ENCODE measurements around the gene PLCXD3. TPM values are rescaled to one million over a fixed set of nuclear protein-coding genes. Genes with fewer than 3 reads are reported as not detected.

Gene PLCXD3
- total and polyA plus RNA-seq, 2 of the 8 experiments (the other 6 are each of a cell fraction or from before 2014, with no cell fraction given), result 0.03 to 0.07 TPM

GRCh38 chr5:41445937-41446563 lies 64.4 kb downstream of the PLCXD3 start:
- H3K36me3 ChIP-seq (ENCODE audit: control insufficient read depth in 2 of 4, insufficient read depth in 4 of 4, low read length in 3 of 4), result no peaks in the 10 kb centered on the region
- POLR2A ChIA-PET (ENCODE audit: partially characterized antibody), result interaction anchor here (0.6 kb wide), 1 partner anchor 135 kb away, joined by 3 read pairs; no protein-coding TSS in a partner anchor

More at GRCh38 chr5:41445937-41446563, 64.4 kb downstream of the PLCXD3 start:
- Histone ChIP-seq H3K23ac (ENCODE audit: insufficient read length) (no peak overlapping the region), H3K23me2 (ENCODE audit: low read depth, low read length) (no peaks in the 10 kb centered on the region), H2BK5ac (ENCODE audit: low read depth, low read length) (no peak overlapping the region), H2AK5ac (ENCODE audit: low read depth, low read length) (no peak overlapping the region), H3K9me3 (ENCODE audit: insufficient read depth in 2 of 2, low read depth in 1 of 2, low read length in 1 of 2) (no peaks in the 10 kb centered on the region), H3K56ac (replicated peaks; ENCODE audit: insufficient read length, low read depth, low read length) (no peak overlapping the region), H3K4me1 (replicated peaks in 1 of 4; ENCODE audit: control insufficient read depth in 3 of 4, insufficient read depth in 4 of 4, low read length in 3 of 4) (no peaks in the 10 kb centered on the region), H3K27me3 (replicated peaks in 1 of 4; ENCODE audit: control insufficient read depth in 3 of 4, extremely low read depth in 1 of 4, insufficient read depth in 3 of 4, low read length in 3 of 4) (no peaks in the 10 kb centered on the region), H4K5ac (ENCODE audit: insufficient read length, low read depth, low read length) (no peak overlapping the region), H4K8ac (ENCODE audit: extremely low read depth, insufficient read depth, low read length) (no peak overlapping the region), H3K18ac (ENCODE audit: extremely low read depth, low read length) (no peak overlapping the region), H2BK12ac (ENCODE audit: low read depth, low read length) (no peak overlapping the region), H3K79me1 (ENCODE audit: low read depth, low read length) (no peaks in the 10 kb centered on the region), H3K14ac (ENCODE audit: insufficient read length) (no peak overlapping the region), H2BK20ac (ENCODE audit: low read length) (no peak overlapping the region), H2BK120ac (replicated peaks; ENCODE audit: low read depth, low read length) (no peak overlapping the region), H4K20me1 (replicated peaks in 1 of 2; ENCODE audit: control insufficient read depth in 1 of 2, insufficient read depth in 2 of 2, low read length in 2 of 2) (no peaks in the 10 kb centered on the region), H3K4me3 (ENCODE audit: extremely low read depth in 1 of 4, insufficient read depth in 2 of 4, low read depth in 3 of 4, low read length in 4 of 4) (no peak overlapping the region), H3K4me2 (ENCODE audit: insufficient read depth in 1 of 2, low read depth in 2 of 2, low read length in 2 of 2) (no peak overlapping the region), H3K27ac (ENCODE audit: low read depth, low read length) (no peak overlapping the region), H2BK15ac (ENCODE audit: low read length) (no peak overlapping the region), H4K91ac (replicated peaks; ENCODE audit: insufficient read length, low read length) (no peak overlapping the region), H3K9ac (replicated peaks in 1 of 4; ENCODE audit: extremely low read depth in 1 of 4, low read depth in 3 of 4, low read length in 3 of 4) (no peak overlapping the region), H2AFZ (ENCODE audit: low read length) (no peak overlapping the region), H3K4ac (replicated peaks; ENCODE audit: insufficient read length, low read depth, low read length) (no peak overlapping the region), H3K79me2 (ENCODE audit: control insufficient read depth in 1 of 2, insufficient read depth in 2 of 2, low read length in 2 of 2) (no peaks in the 10 kb centered on the region)
- FAIRE-seq (no peak), DNase-seq (ENCODE audit: low read depth in 1 of 2, low spot score in 2 of 2) (no peak)
- 87% methylated on average over 13 of the region's 16 CpGs; no CpG with 5 or more reads in 1 of the 2 experiments for WGBS, 2 experiments (ENCODE audit: extremely low coverage in 1 of 2, insufficient coverage in 1 of 2, insufficient read length in 1 of 2, insufficient replicate concordance in 2 of 2, low coverage in 1 of 2, low lambda C conversion rate in 2 of 2, missing lambda C conversion rate in 1 of 2)
- TF ChIP-seq SAP30 (IDR thresholded peaks at IDR 0.05; ENCODE audit: insufficient read depth, insufficient replicate concordance, low read length), result no peak
- TF ChIP-seq ATF2 (IDR thresholded peaks at IDR 0.05; ENCODE audit: low read length), result no peak
- TF ChIP-seq KDM5A (IDR thresholded peaks at IDR 0.05; ENCODE audit: low read length), result no peak
- no peak for TF ChIP-seq FOSL1 (IDR thresholded peaks at IDR 0.05; ENCODE audit: insufficient read depth, low read depth, low read length)
- no peak for TF ChIP-seq POLR2A (IDR thresholded peaks at IDR 0.05; ENCODE audit: control extremely low read depth in 1 of 2, low read depth in 2 of 2, low read length in 2 of 2)
- no peak for TF ChIP-seq CBX8 (IDR thresholded peaks at IDR 0.05; ENCODE audit: borderline replicate concordance, low read depth, low read length)
- TF ChIP-seq KDM4A (IDR thresholded peaks at IDR 0.05; ENCODE audit: low read depth, low read length, severe bottlenecking), result no peak
- TF ChIP-seq TBP (IDR thresholded peaks at IDR 0.05; ENCODE audit: low read depth, low read length), result no peak
- no peak for TF ChIP-seq GABPA (IDR thresholded peaks at IDR 0.05; ENCODE audit: borderline replicate concordance, insufficient read depth, low read length)
- TF ChIP-seq TCF12 (IDR thresholded peaks at IDR 0.05; ENCODE audit: low read depth, low read length), result no peak
- CTCF ChIA-PET (ENCODE audit: partially characterized antibody), result interaction anchor here (0.9 to 4.4 kb wide), 4 partner anchors 12 to 176 kb away, joined by 3 to 19 read pairs (median 3); no protein-coding TSS in a partner anchor
